Liver (tissue), 9 donors: ENCODE results near the gene MYO10. TPM values are rescaled to one million over a fixed set of nuclear protein-coding genes. Genes with fewer than 3 reads are reported as not detected.
A peak's percentile ranks its signal among the peaks of the same experiment; 100 is the strongest.

Source experiments
- DNase-seq: peaks from one replicate; pipeline ENCODE4 v3.0.0-alpha.2; 2017; ENCODE audit warnings: low spot score
- H3K27ac ChIP-seq, 2 donors: one replicate each; pipeline ENCODE4 v1.7.0; 2013; ENCODE audit warnings: inconsistent platforms in 2 of 2, low read length in 2 of 2, control low read depth in 1 of 2, low read depth in 1 of 2, mild to moderate bottlenecking in 1 of 2
- H3K27me3 ChIP-seq, 4 donors: one replicate each; pipeline versions ENCODE4 v1.6.1 to v1.7.0; 2013; ENCODE audit warnings: low read length in 3 of 4, inconsistent platforms in 1 of 4, mild to moderate bottlenecking in 1 of 4, moderate library complexity in 1 of 4; ENCODE audit not compliant: control insufficient read depth in 4 of 4, insufficient read depth in 4 of 4
- H3K36me3 ChIP-seq, 4 donors: one replicate each; pipeline versions ENCODE4 v1.6.1 to v1.7.0; 2013; ENCODE audit warnings: low read length in 3 of 4, mild to moderate bottlenecking in 3 of 4, low read depth in 1 of 4, moderate library complexity in 1 of 4; ENCODE audit not compliant: control insufficient read depth in 4 of 4, insufficient read depth in 3 of 4
- H3K4me1 ChIP-seq, 4 donors: one replicate each; pipeline versions ENCODE4 v1.6.1 to v1.7.0; 2013; ENCODE audit warnings: low read length in 3 of 4, mild to moderate bottlenecking in 3 of 4, moderate library complexity in 1 of 4; ENCODE audit not compliant: control insufficient read depth in 4 of 4, insufficient read depth in 4 of 4
- H3K4me3 ChIP-seq, 3 donors: one replicate each; pipeline versions ENCODE4 v1.6.1 to v1.7.0; 2013; ENCODE audit warnings: low read length in 3 of 3, control low read depth in 1 of 3, low read depth in 1 of 3, mild to moderate bottlenecking in 1 of 3
- H3K9ac ChIP-seq, 2 donors: one replicate each; pipeline ENCODE4 v1.7.0; 2013; ENCODE audit warnings: low read length in 2 of 2, mild to moderate bottlenecking in 2 of 2, moderate library complexity in 2 of 2, control low read depth in 1 of 2, low read depth in 1 of 2
- H3K9me3 ChIP-seq, 4 donors: one replicate each; pipeline versions ENCODE4 v1.6.1 to v1.7.0; 2013; ENCODE audit warnings: low read length in 3 of 4; ENCODE audit not compliant: control insufficient read depth in 4 of 4
- EGR1 ChIP-seq, 2 donors: IDR thresholded peaks; 2 replicates each; pipeline ENCODE4 v1.6.1; 2016 to 2018; ENCODE audit warnings: antibody characterized with exemption in 2 of 2, low read depth in 2 of 2
- FOXA1 ChIP-seq: IDR thresholded peaks from 2 replicates; pipeline ENCODE4 v1.6.1; 2016; ENCODE audit warnings: antibody characterized with exemption
- FOXA2 ChIP-seq: IDR thresholded peaks from 2 replicates; pipeline ENCODE4 v1.6.1; 2016; ENCODE audit warnings: antibody characterized with exemption
- GABPA ChIP-seq, 2 donors: IDR thresholded peaks in 1 of 2; conservative IDR thresholded peaks in 1 of 2; 2 replicates each; pipeline ENCODE4 v1.6.1; 2016; ENCODE audit warnings: antibody characterized with exemption in 2 of 2, mild to moderate bottlenecking in 1 of 2, moderate library complexity in 1 of 2
- HNF4A ChIP-seq, 2 donors: conservative IDR thresholded peaks; 2 replicates each; pipeline ENCODE4 v1.6.1; 2016; ENCODE audit warnings: antibody characterized with exemption in 2 of 2, mild to moderate bottlenecking in 2 of 2
- HNF4G ChIP-seq: IDR thresholded peaks from 2 replicates; pipeline ENCODE4 v1.6.1; 2016; ENCODE audit warnings: antibody characterized with exemption
- JUND ChIP-seq, 2 donors: IDR thresholded peaks; 2 replicates each; pipeline ENCODE4 v1.6.1; 2016; ENCODE audit warnings: antibody characterized with exemption in 2 of 2
- NR2F2 ChIP-seq: IDR thresholded peaks from 2 replicates; pipeline ENCODE4 v1.6.1; 2016; ENCODE audit warnings: antibody characterized with exemption
- RAD21 ChIP-seq, 2 donors: IDR thresholded peaks; 2 replicates each; pipeline ENCODE4 v1.6.1; 2016; ENCODE audit warnings: antibody characterized with exemption in 2 of 2, mild to moderate bottlenecking in 2 of 2
- RXRA ChIP-seq, 2 donors: IDR thresholded peaks; 2 replicates each; pipeline ENCODE4 v1.6.1; 2017 to 2018; ENCODE audit warnings: antibody characterized with exemption in 2 of 2, mild to moderate bottlenecking in 1 of 2
- SP1 ChIP-seq: IDR thresholded peaks from 2 replicates; pipeline ENCODE4 v1.6.1; 2018; ENCODE audit warnings: antibody characterized with exemption, mild to moderate bottlenecking
- TAF1 ChIP-seq: conservative IDR thresholded peaks from 2 replicates; pipeline ENCODE4 v1.6.1; 2016; ENCODE audit warnings: antibody characterized with exemption, mild to moderate bottlenecking
- YY1 ChIP-seq: IDR thresholded peaks from 2 replicates; pipeline ENCODE4 v1.6.1; 2016; ENCODE audit warnings: antibody characterized with exemption, mild to moderate bottlenecking
- WGBS: extraction: QIAGEN DNeasy Blood & Tissue Kit; methylation state at CpG from one replicate; pipeline ENCODE4 v1.1.7; 2013; 5-methylcytosine and 5-hydroxymethylcytosine counted together
- polyA plus RNA-seq, 2 donors: library from polyadenylated mRNA; stranded (reverse) in 1 of 2; unstranded in 1 of 2; fragments of 200-250 nt in 1 of 2; fragments of >200 nt in 1 of 2; fragmentation: Nextera tagmentation in 1 of 2; extraction: Ambion mirVana in 1 of 2; gene quantifications; one replicate each; pipeline versions ENCODE4 v1.2.1 to v1.2.3, GENCODE V29; 2013 to 2015
- total RNA-seq, 2 donors: library from RNA; depleted of rRNA; stranded (reverse); fragments of >200 nt; gene quantifications; one replicate each; pipeline ENCODE4 v1.2.3, GENCODE V29; 2014
- TF ChIP-seq, protein P1 (sequence below): IDR thresholded peaks from 2 replicates; pipeline ENCODE4 v1.6.1; 2016; ENCODE audit warnings: antibody characterized with exemption
- TF ChIP-seq, protein P2 (sequence below): fragments of 150-350 bp; IDR thresholded peaks from 2 replicates; pipeline ENCODE4 v1.5.1; 2017; ENCODE audit warnings: improper control_type of control experiment, low read depth, low read length; ENCODE audit not compliant: missing input control
- TF ChIP-seq, protein P3 (sequence below): IDR thresholded peaks from 2 replicates; pipeline ENCODE4 v1.6.1; 2016; ENCODE audit warnings: antibody characterized with exemption
- TF ChIP-seq, protein P4 (sequence below): IDR thresholded peaks from 2 replicates; pipeline ENCODE4 v1.6.1; 2016; ENCODE audit warnings: antibody characterized with exemption, mild to moderate bottlenecking
- donor health status: healthy.
- donor health status: healthy.
- donor health status: healthy.
- donor health status: healthy.
- donor health status: healthy.

MYO10 gene
- total and polyA plus RNA-seq, 4 donors: 4.3 to 15.3 (median 7.1) TPM

DNA sequence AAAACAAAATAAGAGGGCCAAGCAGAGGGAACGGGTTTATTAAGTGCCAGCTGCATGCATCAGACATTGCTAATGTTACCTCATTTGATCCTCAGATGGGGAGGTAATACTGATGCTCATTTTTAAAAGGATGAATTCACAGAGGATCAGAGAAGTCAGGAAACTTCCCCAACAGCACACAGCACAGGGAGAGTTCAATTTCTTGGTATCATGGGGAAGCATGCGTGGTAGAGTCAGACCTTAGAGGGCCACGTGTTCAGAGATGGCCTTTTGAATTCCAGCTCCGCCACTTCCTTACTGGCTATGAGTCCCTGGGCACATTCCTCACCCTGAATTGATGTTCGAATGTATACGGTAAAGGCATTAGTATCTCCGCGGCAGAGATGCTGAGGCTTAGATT is 108.3 kb downstream of the MYO10 start:
- WGBS: 81% methylated on average over 8 of the region's 8 CpGs
- Histone ChIP-seq H3K9me3 (no peaks in the 10 kb centered on the region), H3K9ac (no peak overlapping the region), H3K27ac (no peak overlapping the region), H3K4me1 (no peaks in the 10 kb centered on the region), H3K4me3 (no peak overlapping the region), H3K36me3 (no peaks in the 10 kb centered on the region), H3K27me3 (peaks cover 0 to 5% (median 0%) of the 10 kb centered on the region in 4 donors)
- TF ChIP-seq RAD21 (IDR thresholded peaks at IDR 0.05): no peak
- no peak for DNase-seq

DNA sequence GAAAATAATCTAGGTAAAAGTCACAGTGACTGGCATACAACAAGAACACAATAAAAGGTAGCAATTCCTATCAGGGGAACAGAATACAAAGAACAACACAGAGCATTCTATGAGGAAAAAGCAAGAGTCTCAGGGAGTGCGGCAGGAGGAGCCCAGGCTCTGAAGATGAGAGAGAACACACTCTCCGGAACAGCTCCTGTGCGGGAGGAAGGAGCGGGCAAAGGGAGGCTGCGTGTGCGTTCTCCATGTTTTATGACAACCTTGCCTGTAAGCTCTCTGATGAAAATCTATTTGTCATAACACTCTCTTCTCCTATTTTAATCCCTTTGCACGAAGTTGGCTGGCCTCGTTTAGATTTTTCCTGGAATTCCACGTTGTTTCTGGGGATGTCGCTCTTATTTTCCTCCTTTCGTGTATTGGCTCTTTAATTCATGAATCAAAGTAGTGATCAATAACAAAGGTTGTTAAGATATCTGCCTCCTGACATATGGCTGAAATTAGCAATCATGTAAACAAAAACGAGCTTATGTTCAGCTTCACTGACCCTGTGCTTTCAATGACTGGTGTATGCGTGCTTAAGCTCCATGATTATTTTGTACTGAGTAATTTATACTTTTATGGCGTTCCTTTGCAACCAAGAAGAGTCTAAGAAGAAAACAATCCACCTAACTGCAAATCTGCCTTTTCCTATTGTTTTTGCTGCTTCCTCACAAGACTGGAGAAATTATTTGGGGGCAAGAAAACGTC is 109.5 kb downstream of the MYO10 start:
- WGBS: 73% methylated on average over 15 of the region's 15 CpGs
- Histone ChIP-seq H3K27me3 (peaks cover 0 to 5% (median 0%) of the 10 kb centered on the region in 4 donors), H3K4me1 (no peaks in the 10 kb centered on the region), H3K36me3 (no peaks in the 10 kb centered on the region), H3K9ac (no peak overlapping the region), H3K9me3 (no peaks in the 10 kb centered on the region), H3K27ac (no peak overlapping the region), H3K4me3 (no peak overlapping the region)
- DNase-seq: no peak
- TF ChIP-seq, protein P1, sequence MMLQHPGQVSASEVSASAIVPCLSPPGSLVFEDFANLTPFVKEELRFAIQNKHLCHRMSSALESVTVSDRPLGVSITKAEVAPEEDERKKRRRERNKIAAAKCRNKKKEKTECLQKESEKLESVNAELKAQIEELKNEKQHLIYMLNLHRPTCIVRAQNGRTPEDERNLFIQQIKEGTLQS: no peak
- no peak for TF ChIP-seq HNF4G
- no peak for TF ChIP-seq HNF4A (conservative IDR thresholded peaks at IDR 0.05)
- TF ChIP-seq, protein P2, sequence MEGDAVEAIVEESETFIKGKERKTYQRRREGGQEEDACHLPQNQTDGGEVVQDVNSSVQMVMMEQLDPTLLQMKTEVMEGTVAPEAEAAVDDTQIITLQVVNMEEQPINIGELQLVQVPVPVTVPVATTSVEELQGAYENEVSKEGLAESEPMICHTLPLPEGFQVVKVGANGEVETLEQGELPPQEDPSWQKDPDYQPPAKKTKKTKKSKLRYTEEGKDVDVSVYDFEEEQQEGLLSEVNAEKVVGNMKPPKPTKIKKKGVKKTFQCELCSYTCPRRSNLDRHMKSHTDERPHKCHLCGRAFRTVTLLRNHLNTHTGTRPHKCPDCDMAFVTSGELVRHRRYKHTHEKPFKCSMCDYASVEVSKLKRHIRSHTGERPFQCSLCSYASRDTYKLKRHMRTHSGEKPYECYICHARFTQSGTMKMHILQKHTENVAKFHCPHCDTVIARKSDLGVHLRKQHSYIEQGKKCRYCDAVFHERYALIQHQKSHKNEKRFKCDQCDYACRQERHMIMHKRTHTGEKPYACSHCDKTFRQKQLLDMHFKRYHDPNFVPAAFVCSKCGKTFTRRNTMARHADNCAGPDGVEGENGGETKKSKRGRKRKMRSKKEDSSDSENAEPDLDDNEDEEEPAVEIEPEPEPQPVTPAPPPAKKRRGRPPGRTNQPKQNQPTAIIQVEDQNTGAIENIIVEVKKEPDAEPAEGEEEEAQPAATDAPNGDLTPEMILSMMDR: no peak

DNA sequence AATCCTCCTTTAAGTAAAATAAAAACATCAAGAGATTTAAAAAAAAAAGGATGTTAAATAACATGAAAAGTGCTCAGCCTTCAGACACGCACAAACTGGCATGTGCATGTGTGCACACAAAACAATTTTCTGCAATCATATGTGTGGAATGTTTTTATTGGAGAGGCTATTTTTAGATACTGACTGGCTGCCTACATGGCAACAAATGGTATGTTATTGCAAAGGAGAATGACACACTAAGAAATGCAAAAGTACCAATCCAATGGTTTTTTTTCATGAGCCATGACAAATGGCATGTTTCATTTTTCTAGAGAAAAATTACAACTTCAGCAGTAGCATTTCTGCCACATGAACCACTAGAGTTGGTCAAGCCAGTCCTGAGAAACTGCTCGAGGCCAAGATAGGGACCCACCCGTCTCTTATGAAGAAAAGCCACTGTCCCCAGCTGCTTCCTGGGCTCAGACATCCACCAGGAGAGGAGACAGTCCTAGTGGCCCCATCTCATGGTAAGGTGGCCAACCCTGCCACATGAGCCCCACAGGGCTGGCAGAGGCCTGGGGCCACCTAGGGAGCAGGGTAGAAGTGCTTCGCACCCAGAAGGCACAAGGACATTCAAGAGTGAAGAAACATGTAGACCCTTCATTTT is 116.4 kb downstream of the MYO10 start:
- H3K4me1 ChIP-seq: no peaks in the 10 kb centered on the region
- DNase-seq: no peak
- WGBS: 76% methylated on average over 4 of the region's 4 CpGs
- peak overlapping the region in 1 of 2 donors; percentile 42 for H3K27ac ChIP-seq
- H3K4me3 ChIP-seq: no peak overlapping the region
- no peaks in the 10 kb centered on the region for H3K9me3 ChIP-seq
- no peak overlapping the region for H3K9ac ChIP-seq
- H3K27me3 ChIP-seq: no peaks in the 10 kb centered on the region
- no peaks in the 10 kb centered on the region for H3K36me3 ChIP-seq
- no peak for TF ChIP-seq EGR1 (IDR thresholded peaks at IDR 0.05; ENCODE audit: low read depth in 2 of 2)
- TF ChIP-seq JUND (IDR thresholded peaks at IDR 0.05): no peak
- TF ChIP-seq HNF4A (conservative IDR thresholded peaks at IDR 0.05): no peak
- TF ChIP-seq FOXA2: no peak
- TF ChIP-seq YY1: no peak
- no peak for TF ChIP-seq RXRA (IDR thresholded peaks at IDR 0.05)
- TF ChIP-seq, protein P3, sequence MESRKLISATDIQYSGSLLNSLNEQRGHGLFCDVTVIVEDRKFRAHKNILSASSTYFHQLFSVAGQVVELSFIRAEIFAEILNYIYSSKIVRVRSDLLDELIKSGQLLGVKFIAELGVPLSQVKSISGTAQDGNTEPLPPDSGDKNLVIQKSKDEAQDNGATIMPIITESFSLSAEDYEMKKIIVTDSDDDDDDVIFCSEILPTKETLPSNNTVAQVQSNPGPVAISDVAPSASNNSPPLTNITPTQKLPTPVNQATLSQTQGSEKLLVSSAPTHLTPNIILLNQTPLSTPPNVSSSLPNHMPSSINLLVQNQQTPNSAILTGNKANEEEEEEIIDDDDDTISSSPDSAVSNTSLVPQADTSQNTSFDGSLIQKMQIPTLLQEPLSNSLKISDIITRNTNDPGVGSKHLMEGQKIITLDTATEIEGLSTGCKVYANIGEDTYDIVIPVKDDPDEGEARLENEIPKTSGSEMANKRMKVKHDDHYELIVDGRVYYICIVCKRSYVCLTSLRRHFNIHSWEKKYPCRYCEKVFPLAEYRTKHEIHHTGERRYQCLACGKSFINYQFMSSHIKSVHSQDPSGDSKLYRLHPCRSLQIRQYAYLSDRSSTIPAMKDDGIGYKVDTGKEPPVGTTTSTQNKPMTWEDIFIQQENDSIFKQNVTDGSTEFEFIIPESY: no peak
- TF ChIP-seq TAF1: no peak
- no peak for TF ChIP-seq RAD21 (IDR thresholded peaks at IDR 0.05)
- TF ChIP-seq NR2F2: no peak
- TF ChIP-seq, protein P4, sequence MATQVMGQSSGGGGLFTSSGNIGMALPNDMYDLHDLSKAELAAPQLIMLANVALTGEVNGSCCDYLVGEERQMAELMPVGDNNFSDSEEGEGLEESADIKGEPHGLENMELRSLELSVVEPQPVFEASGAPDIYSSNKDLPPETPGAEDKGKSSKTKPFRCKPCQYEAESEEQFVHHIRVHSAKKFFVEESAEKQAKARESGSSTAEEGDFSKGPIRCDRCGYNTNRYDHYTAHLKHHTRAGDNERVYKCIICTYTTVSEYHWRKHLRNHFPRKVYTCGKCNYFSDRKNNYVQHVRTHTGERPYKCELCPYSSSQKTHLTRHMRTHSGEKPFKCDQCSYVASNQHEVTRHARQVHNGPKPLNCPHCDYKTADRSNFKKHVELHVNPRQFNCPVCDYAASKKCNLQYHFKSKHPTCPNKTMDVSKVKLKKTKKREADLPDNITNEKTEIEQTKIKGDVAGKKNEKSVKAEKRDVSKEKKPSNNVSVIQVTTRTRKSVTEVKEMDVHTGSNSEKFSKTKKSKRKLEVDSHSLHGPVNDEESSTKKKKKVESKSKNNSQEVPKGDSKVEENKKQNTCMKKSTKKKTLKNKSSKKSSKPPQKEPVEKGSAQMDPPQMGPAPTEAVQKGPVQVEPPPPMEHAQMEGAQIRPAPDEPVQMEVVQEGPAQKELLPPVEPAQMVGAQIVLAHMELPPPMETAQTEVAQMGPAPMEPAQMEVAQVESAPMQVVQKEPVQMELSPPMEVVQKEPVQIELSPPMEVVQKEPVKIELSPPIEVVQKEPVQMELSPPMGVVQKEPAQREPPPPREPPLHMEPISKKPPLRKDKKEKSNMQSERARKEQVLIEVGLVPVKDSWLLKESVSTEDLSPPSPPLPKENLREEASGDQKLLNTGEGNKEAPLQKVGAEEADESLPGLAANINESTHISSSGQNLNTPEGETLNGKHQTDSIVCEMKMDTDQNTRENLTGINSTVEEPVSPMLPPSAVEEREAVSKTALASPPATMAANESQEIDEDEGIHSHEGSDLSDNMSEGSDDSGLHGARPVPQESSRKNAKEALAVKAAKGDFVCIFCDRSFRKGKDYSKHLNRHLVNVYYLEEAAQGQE: no peak
- no peak for TF ChIP-seq GABPA (IDR thresholded peaks at IDR 0.05 in 1 of 2, conservative IDR thresholded peaks at IDR 0.05 in 1 of 2)
- TF ChIP-seq SP1: no peak
- TF ChIP-seq HNF4G: no peak
- TF ChIP-seq FOXA1: no peak
- TF ChIP-seq, protein P1: no peak
